HUES6 (cell line): ENCODE measurements around the gene AKAP13.

ENCODE experiments used
- H3K27ac ChIP-seq: 2 replicates; pipeline ENCODE4 v1.7.0; 2013; ENCODE audit warnings: low read depth, mild to moderate bottlenecking, low read length, inconsistent platforms
- H3K27me3 ChIP-seq: 2 replicates; pipeline ENCODE4 v1.6.1; 2013; ENCODE audit warnings: low read length; ENCODE audit not compliant: control insufficient read depth, insufficient read depth
- H3K36me3 ChIP-seq: 2 replicates; pipeline ENCODE4 v1.6.1; 2013; ENCODE audit warnings: low read length; ENCODE audit not compliant: control insufficient read depth, insufficient read depth
- H3K4me1 ChIP-seq: 2 replicates; pipeline ENCODE4 v1.6.1; 2013; ENCODE audit warnings: low read length; ENCODE audit not compliant: control insufficient read depth, insufficient read depth
- H3K4me3 ChIP-seq: 2 replicates; pipeline ENCODE4 v1.5.1; 2013; ENCODE audit warnings: low read depth, low read length
- H3K9ac ChIP-seq: one replicate; pipeline ENCODE4 v1.6.1; 2013; ENCODE audit warnings: mild to moderate bottlenecking, low read length
- H3K9me3 ChIP-seq: 2 replicates; pipeline ENCODE4 v1.6.1; 2013; ENCODE audit warnings: low read depth, low read length; ENCODE audit not compliant: control insufficient read depth, insufficient read depth

AKAP13 gene

GRCh38 chr15:85380217-85380811 is at the start of gene AKAP13:
TSS of gene AKAP13 (plus strand) at chr15:85380603. CDS start at chr15:85485721, 105,118 bp downstream.
- Histone ChIP-seq H3K27me3 (no peaks in the 10 kb centered on the region), H3K9ac (peak within 1 kb of the TSS; percentile 88), H3K36me3 (no peaks in the 10 kb centered on the region), H3K4me1 (peaks cover 23% of the 10 kb centered on the region; the same call in 1 of the 2 replicates), H3K9me3 (no peaks in the 10 kb centered on the region), H3K4me3 (peak within 1 kb of the TSS; percentile 87), H3K27ac (peak within 1 kb of the TSS; percentile 36; the same call in 1 of the 2 replicates)

- no peak overlapping the region for H3K27ac ChIP-seq
- peak overlapping the region; percentile 25 for H3K4me3 ChIP-seq
- H3K9me3 ChIP-seq, result no peaks in the 10 kb centered on the region
- peaks cover 24% of the 10 kb centered on the region for H3K4me1 ChIP-seq
- H3K27me3 ChIP-seq, result no peaks in the 10 kb centered on the region
- no peaks in the 10 kb centered on the region for H3K36me3 ChIP-seq
- H3K9ac ChIP-seq, result peak overlapping the region; percentile 11
Observed at GRCh38 chr15:85330901-85331588, 49.4 kb upstream of the AKAP13 start.

- H3K9ac ChIP-seq, result no peak overlapping the region
- no peak overlapping the region for H3K27ac ChIP-seq
- H3K9me3 ChIP-seq, result no peaks in the 10 kb centered on the region
- H3K36me3 ChIP-seq, result no peaks in the 10 kb centered on the region
- H3K4me1 ChIP-seq, result peaks cover 24% of the 10 kb centered on the region
- no peak overlapping the region for H3K4me3 ChIP-seq
- no peaks in the 10 kb centered on the region for H3K27me3 ChIP-seq
Observed at GRCh38 chr15:85331655-85332285, 48.6 kb upstream of the AKAP13 start.

- Histone ChIP-seq H3K27me3 (no peaks in the 10 kb centered on the region), H3K4me3 (no peak overlapping the region), H3K4me1 (peaks cover 36% of the 10 kb centered on the region), H3K27ac (no peak overlapping the region), H3K9ac (no peak overlapping the region), H3K36me3 (no peaks in the 10 kb centered on the region), H3K9me3 (no peaks in the 10 kb centered on the region)
Observed at GRCh38 chr15:85333132-85333831, 47.1 kb upstream of the AKAP13 start.

- Histone ChIP-seq H3K27me3 (no peaks in the 10 kb centered on the region), H3K4me1 (peaks cover 36% of the 10 kb centered on the region), H3K9me3 (no peaks in the 10 kb centered on the region), H3K9ac (no peak overlapping the region), H3K27ac (no peak overlapping the region), H3K4me3 (no peak overlapping the region), H3K36me3 (no peaks in the 10 kb centered on the region)
Observed at GRCh38 chr15:85334241-85334640, 46.2 kb upstream of the AKAP13 start.

GRCh38 chr15:85335193-85335942 is 45.0 kb upstream of the AKAP13 start:
- no peaks in the 10 kb centered on the region for H3K9me3 ChIP-seq
- H3K27me3 ChIP-seq, result no peaks in the 10 kb centered on the region
- no peak overlapping the region for H3K9ac ChIP-seq

GRCh38 chr15:85336880-85337279 is 43.5 kb upstream of the AKAP13 start:
- no peak overlapping the region for H3K9ac ChIP-seq
- H3K4me3 ChIP-seq, result no peak overlapping the region
- H3K36me3 ChIP-seq, result no peaks in the 10 kb centered on the region
- H3K4me1 ChIP-seq, result peaks cover 18% of the 10 kb centered on the region
- no peaks in the 10 kb centered on the region for H3K9me3 ChIP-seq
- H3K27me3 ChIP-seq, result no peaks in the 10 kb centered on the region
- no peak overlapping the region for H3K27ac ChIP-seq

More at GRCh38 chr15:85335193-85335942, 45.0 kb upstream of the AKAP13 start:
- Histone ChIP-seq H3K36me3 (no peaks in the 10 kb centered on the region), H3K27ac (no peak overlapping the region; the same call in 1 of the 2 replicates), H3K4me3 (no peak overlapping the region), H3K4me1 (peaks cover 29% of the 10 kb centered on the region)

- Histone ChIP-seq H3K27me3 (no peaks in the 10 kb centered on the region), H3K9ac (peak overlapping the region; percentile 29), H3K27ac (no peak overlapping the region), H3K4me1 (peaks cover 18% of the 10 kb centered on the region), H3K4me3 (no peak overlapping the region), H3K9me3 (no peaks in the 10 kb centered on the region), H3K36me3 (no peaks in the 10 kb centered on the region)
Observed at GRCh38 chr15:85337425-85338074, 42.9 kb upstream of the AKAP13 start.

- Histone ChIP-seq H3K27ac (no peak overlapping the region), H3K27me3 (no peaks in the 10 kb centered on the region), H3K4me1 (peaks cover 21% of the 10 kb centered on the region), H3K36me3 (no peaks in the 10 kb centered on the region), H3K4me3 (no peak overlapping the region), H3K9ac (no peak overlapping the region), H3K9me3 (no peaks in the 10 kb centered on the region)
Observed at GRCh38 chr15:85340321-85340665, 40.1 kb upstream of the AKAP13 start.

- no peaks in the 10 kb centered on the region for H3K36me3 ChIP-seq
- H3K4me1 ChIP-seq, result peaks cover 15% of the 10 kb centered on the region
- no peaks in the 10 kb centered on the region for H3K27me3 ChIP-seq
- no peak overlapping the region for H3K9ac ChIP-seq
- H3K27ac ChIP-seq, result no peak overlapping the region
- H3K4me3 ChIP-seq, result no peak overlapping the region
- no peaks in the 10 kb centered on the region for H3K9me3 ChIP-seq
Observed at GRCh38 chr15:85340852-85341251, 39.6 kb upstream of the AKAP13 start.
